B cell (primary cell): ENCODE data around the gene PDZD2. TPM values are rescaled to one million over a fixed set of nuclear protein-coding genes. Genes with fewer than 3 reads are reported as not detected.

ENCODE experiments used
- ATAC-seq: fragments of 200-7000 bp; cut with Tn5 transposase; one replicate; pipeline ENCODE4 v1.10.0; 2021; ENCODE audit warnings: low read depth, mild to moderate bottlenecking, moderate number of reproducible peaks, moderate library complexity
- CTCF ChIA-PET: fragments of 350-600 bp; sonication (Branson Sonifier 250); formaldehyde crosslinking; loops from one replicate; lab custom pipeline; 2021; ENCODE audit warnings: antibody characterized with exemption, inconsistent platforms; lab: Charles Lee
- POLR2A ChIA-PET: fragments of 350-600 bp; sonication (Branson Sonifier 250); formaldehyde crosslinking; loops from one replicate; lab custom pipeline; 2021; ENCODE audit warnings: antibody characterized with exemption; lab: Charles Lee
- DNase-seq: peaks from one replicate; pipeline ENCODE4 v3.0.0; 2013
- H2AFZ ChIP-seq: 2 replicates; pipeline ENCODE4 v1.6.1; 2012; ENCODE audit warnings: mild to moderate bottlenecking, low read depth, low read length; ENCODE audit not compliant: insufficient read depth, poor library complexity, severe bottlenecking
- H3K27ac ChIP-seq, 2 donors: 1 replicate in 1 of 2; 2 replicates in 1 of 2; pipeline ENCODE4 v1.5.1; 2012 to 2013; ENCODE audit warnings: low read length in 2 of 2, mild to moderate bottlenecking in 2 of 2, moderate library complexity in 1 of 2
- H3K27me3 ChIP-seq, 4 experiments: fragments of 200-600 bp in 1 of 4; sonication (generic) in 1 of 4; replicated peaks in 1 of 4; 1 replicate in 2 of 4; 2 replicates in 2 of 4; pipeline versions ENCODE4 v1.6.1 to v1.7.0; 2013 to 2016; ENCODE audit warnings: low read length in 3 of 4, mild to moderate bottlenecking in 2 of 4, mixed read lengths in 1 of 4, moderate library complexity in 1 of 4; ENCODE audit not compliant: insufficient read depth in 4 of 4, control insufficient read depth in 3 of 4; ENCODE audit errors: control extremely low read depth in 1 of 4
- H3K36me3 ChIP-seq, 2 experiments: replicated peaks in 1 of 2; 1 replicate in 1 of 2; 2 replicates in 1 of 2; pipeline versions ENCODE4 v1.6.1 to v1.7.1; 2013; ENCODE audit warnings: low read length in 1 of 2; ENCODE audit not compliant: insufficient read depth in 2 of 2, control insufficient read depth in 1 of 2; ENCODE audit errors: control extremely low read depth in 1 of 2, extremely low read depth in 1 of 2
- H3K4me1 ChIP-seq, 2 donors: fragments of 200-600 bp in 1 of 2; sonication (generic) in 1 of 2; 1 replicate in 1 of 2; 2 replicates in 1 of 2; pipeline versions ENCODE4 v1.5.1 to v1.6.1; 2013 to 2017; ENCODE audit warnings: low read length in 2 of 2; ENCODE audit not compliant: control insufficient read depth in 2 of 2, insufficient read depth in 2 of 2
- H3K4me2 ChIP-seq: replicated peaks from 2 replicates; pipeline ENCODE3; 2012; ENCODE audit warnings: mild to moderate bottlenecking, low read depth, low read length; ENCODE audit not compliant: poor library complexity, severe bottlenecking
- H3K4me3 ChIP-seq, 5 experiments: fragments of 200-600 bp in 1 of 5; sonication (generic) in 1 of 5; 1 replicate in 3 of 5; 2 replicates in 2 of 5; pipeline versions ENCODE4 v1.5.1 to v1.7.0; 2011 to 2016; ENCODE audit warnings: low read length in 4 of 5, mild to moderate bottlenecking in 4 of 5, low read depth in 2 of 5, control low read depth in 1 of 5, moderate library complexity in 1 of 5; ENCODE audit not compliant: insufficient read depth in 1 of 5; ENCODE audit errors: control extremely low read depth in 1 of 5, extremely low read depth in 1 of 5
- H3K79me2 ChIP-seq: fragments of 200-600 bp; sonication (generic); one replicate; pipeline ENCODE4 v1.6.0; 2016; ENCODE audit warnings: low read length; ENCODE audit not compliant: control insufficient read depth, insufficient read depth
- H3K9ac ChIP-seq: fragments of 200-600 bp; sonication (generic); 2 replicates; pipeline ENCODE4 v1.6.1; 2017; ENCODE audit warnings: mild to moderate bottlenecking, low read length, moderate library complexity
- H3K9me3 ChIP-seq, 3 donors: one replicate each; pipeline versions ENCODE4 v1.6.1 to v1.7.1; 2013; ENCODE audit warnings: low read length in 2 of 3; ENCODE audit not compliant: control insufficient read depth in 2 of 3, insufficient read depth in 1 of 3; ENCODE audit errors: control extremely low read depth in 1 of 3
- H4K20me1 ChIP-seq: 2 replicates; pipeline ENCODE4 v1.6.0; 2012; ENCODE audit warnings: mild to moderate bottlenecking, low read length; ENCODE audit not compliant: insufficient read depth, control insufficient read depth, poor library complexity, severe bottlenecking
- H3K27ac Mint-ChIP-seq: one replicate; pipeline ENCODE4 v1.8.0; 2021; ENCODE audit warnings: mixed read lengths
- H3K27me3 Mint-ChIP-seq: one replicate; pipeline ENCODE4 v1.8.0; 2021; ENCODE audit warnings: mixed read lengths
- H3K4me1 Mint-ChIP-seq: one replicate; pipeline ENCODE4 v1.8.0; 2021; ENCODE audit warnings: mixed read lengths
- H3K4me3 Mint-ChIP-seq: one replicate; pipeline ENCODE4 v1.8.0; 2021; ENCODE audit warnings: mixed read lengths
- H3K9me3 Mint-ChIP-seq: one replicate; pipeline ENCODE4 v1.8.0; 2022; ENCODE audit warnings: mixed read lengths; ENCODE audit not compliant: insufficient read depth
- CTCF ChIP-seq: fragments of 200-600 bp; IDR thresholded peaks from one replicate; pipeline ENCODE4 v1.8.0; 2022; ENCODE audit warnings: antibody characterized with exemption, mild to moderate bottlenecking
- EZH2 ChIP-seq: IDR thresholded peaks from 2 replicates; pipeline ENCODE4 v1.6.1; 2012; ENCODE audit warnings: borderline replicate concordance, low read depth, mild to moderate bottlenecking, moderate library complexity, low read length; ENCODE audit not compliant: insufficient read depth, poor library complexity, severe bottlenecking
- WGBS: methylation state at CpG from one replicate; pipeline ENCODE4 v1.1.5; 2013; ENCODE audit warnings: missing lambda C conversion rate; ENCODE audit not compliant: insufficient coverage; 5-methylcytosine and 5-hydroxymethylcytosine counted together
- intact Hi-C: fragments of 100-400 bp; cut with micrococcal nuclease; formaldehyde crosslinking; loops from one replicate; pipeline ENCODE4 v1.10.0; 2022
- polyA plus RNA-seq: library from polyadenylated mRNA; depleted of rRNA; stranded (reverse); fragments of >200 nt; gene quantifications from 2 replicates; pipeline ENCODE4 v1.2.3, GENCODE V29; 2012
- total RNA-seq, 2 donors: library from RNA; stranded (reverse); fragments of 120-200 nt in 1 of 2; gene quantifications; 1 replicate in 1 of 2; 2 replicates in 1 of 2; pipeline versions ENCODE4 v1.2.3 to v1.2.4, GENCODE V29; 2013 to 2022

Gene PDZD2
- total and polyA plus RNA-seq, 2 donors (not counting 1 experiment from before 2014, with no cell fraction given), result not detected

GRCh38 chr5:31637851-31638250 is 1.1 kb upstream of the PDZD2 start:
- H3K27ac Mint-ChIP-seq, result no peak overlapping the region

More at GRCh38 chr5:31637851-31638250, 1.1 kb upstream of the PDZD2 start:
- Histone ChIP-seq H2AFZ (no peak overlapping the region), H3K27me3 (peaks cover 0 to 36% (median 8%) of the 10 kb centered on the region in 4 experiments), H3K4me1 (peaks cover 7 to 13% of the 10 kb centered on the region in 2 donors), H3K9me3 (peaks cover 0 to 3% (median 0%) of the 10 kb centered on the region in 3 donors), H3K79me2 (no peaks in the 10 kb centered on the region), H3K4me3 (no peak overlapping the region), H4K20me1 (no peaks in the 10 kb centered on the region), H3K36me3 (no peaks in the 10 kb centered on the region), H3K9ac (no peak overlapping the region), H3K4me2 (no peak overlapping the region), H3K27ac (no peak overlapping the region)
- Mint-ChIP-seq H3K9me3 (no peaks in the 10 kb centered on the region), H3K4me1 (peaks cover 11% of the 10 kb centered on the region), H3K27me3 (peaks cover 36% of the 10 kb centered on the region), H3K4me3 (peak overlapping the region; percentile 35)
- ATAC-seq (no peak), DNase-seq (no peak)
- ChIA-PET POLR2A (no interaction called here), CTCF (interaction anchor here (0.6 to 1.4 kb wide), 2 partner anchors 28 to 372 kb away, joined by 3 read pairs; no protein-coding TSS in a partner anchor)
- WGBS, result 89% methylated on average over 5 of the region's 6 CpGs
- intact Hi-C loops, result no loop called here
- TF ChIP-seq CTCF (no peak), EZH2 (no peak)
